Endothelial cell of umbilical vein (primary cell): ENCODE data around the gene GPN1. TPM values are rescaled to one million over a fixed set of nuclear protein-coding genes. Genes with fewer than 3 reads are reported as not detected.

Source experiments
- BruUV-seq: library from RNA; stranded (reverse); fragments of 400-500 nt; replicated peaks from 2 replicates; lab custom pipeline; 2021; lab: Mats Ljungman, UMichigan
- CTCF ChIA-PET: fragments of 300-600, 350-600 bp; sonication (Branson Sonifier 250); formaldehyde crosslinking; loops from one replicate; lab custom pipeline; 2021; ENCODE audit warnings: antibody characterized with exemption, inconsistent platforms; lab: Charles Lee
- POLR2A ChIA-PET: fragments of 300-600, 350-600 bp; sonication (Branson Sonifier 250); formaldehyde crosslinking; loops from one replicate; lab custom pipeline; 2021; ENCODE audit warnings: antibody characterized with exemption, inconsistent platforms; lab: Charles Lee
- DNase-seq: peaks from one replicate; pipeline ENCODE4 v3.0.0-alpha.2; 2011; ENCODE audit warnings: low read depth, low spot score
- FAIRE-seq: peaks from 2 replicates; lab custom pipeline; 2011; peaks lifted over from hg19 to GRCh38; lab: Jason Lieb, UNC
- H2AFZ ChIP-seq: 2 replicates; pipeline ENCODE4 v1.6.0; 2012; ENCODE audit warnings: low read depth, low read length, control low read depth, inconsistent platforms
- H3K27ac ChIP-seq: 2 replicates; pipeline ENCODE4 v1.5.1; 2011; ENCODE audit warnings: low read depth, mild to moderate bottlenecking, control low read depth, low read length, moderate library complexity; ENCODE audit not compliant: insufficient read depth
- H3K27me3 ChIP-seq, 2 experiments: 2 replicates each; pipeline versions ENCODE4 v1.6.0 to v1.6.1; 2011; ENCODE audit warnings: low read length in 2 of 2, mixed read lengths in 1 of 2; ENCODE audit not compliant: control insufficient read depth in 2 of 2, insufficient read depth in 2 of 2
- H3K36me3 ChIP-seq, 2 experiments: 2 replicates in 1 of 2; 3 replicates in 1 of 2; pipeline ENCODE4 v1.5.1; 2011; ENCODE audit warnings: low read length in 2 of 2, mild to moderate bottlenecking in 1 of 2, moderate library complexity in 1 of 2; ENCODE audit not compliant: control insufficient read depth in 2 of 2, insufficient read depth in 2 of 2; ENCODE audit errors: extremely low read depth in 1 of 2
- H3K4me1 ChIP-seq: 3 replicates; pipeline ENCODE4 v1.5.1; 2011; ENCODE audit warnings: mild to moderate bottlenecking, low read length; ENCODE audit not compliant: control insufficient read depth, insufficient read depth; ENCODE audit errors: extremely low read depth
- H3K4me2 ChIP-seq: 2 replicates; pipeline ENCODE4 v1.6.1; 2011; ENCODE audit warnings: low read length, control low read depth, mixed read lengths; ENCODE audit not compliant: insufficient read depth
- H3K4me3 ChIP-seq, 3 experiments: fragments of 200-600 bp in 1 of 3; sonication (generic), shearing (Covaris generic) in 1 of 3; replicated peaks in 1 of 3; 2 replicates each; pipeline ENCODE4 v1.5.1; 2011 to 2016; ENCODE audit warnings: control low read depth in 3 of 3, low read length in 3 of 3, mild to moderate bottlenecking in 2 of 3, inconsistent platforms in 1 of 3, low read depth in 1 of 3, moderate library complexity in 1 of 3; ENCODE audit not compliant: insufficient read depth in 1 of 3
- H3K79me2 ChIP-seq: 2 replicates; pipeline ENCODE4 v1.6.0; 2012; ENCODE audit warnings: low read length, inconsistent platforms; ENCODE audit not compliant: control insufficient read depth, insufficient read depth
- H3K9ac ChIP-seq: replicated peaks from 2 replicates; pipeline ENCODE3; 2011; ENCODE audit warnings: low read length, control low read depth; ENCODE audit not compliant: insufficient read depth; ENCODE audit errors: extremely low read depth
- H3K9me1 ChIP-seq: replicated peaks from 3 replicates; pipeline ENCODE4 v1.6.0; 2011; ENCODE audit warnings: mild to moderate bottlenecking, low read length; ENCODE audit not compliant: control insufficient read depth, insufficient read depth; ENCODE audit errors: extremely low read depth
- H3K9me3 ChIP-seq: replicated peaks from 2 replicates; pipeline ENCODE4 v1.5.1; 2012; ENCODE audit warnings: low read length, inconsistent platforms; ENCODE audit not compliant: control insufficient read depth, insufficient read depth
- H4K20me1 ChIP-seq: replicated peaks from 2 replicates; pipeline ENCODE3; 2011; ENCODE audit warnings: mild to moderate bottlenecking, low read length; ENCODE audit not compliant: control insufficient read depth, insufficient read depth; ENCODE audit errors: extremely low read depth
- EZH2 ChIP-seq: IDR thresholded peaks from 2 replicates; pipeline ENCODE4 v1.6.1; 2012; ENCODE audit warnings: borderline replicate concordance, low read depth, mild to moderate bottlenecking, moderate library complexity, low read length, inconsistent platforms; ENCODE audit not compliant: severe bottlenecking
- FOS ChIP-seq: IDR thresholded peaks from 2 replicates; pipeline ENCODE4 v1.6.1; 2011; ENCODE audit warnings: mild to moderate bottlenecking, low read length, moderate library complexity, borderline replicate concordance; ENCODE audit not compliant: insufficient read depth
- GATA2 ChIP-seq: IDR thresholded peaks from 2 replicates; pipeline ENCODE4 v1.7.0; 2011; ENCODE audit warnings: low read depth, mild to moderate bottlenecking, moderate library complexity, mixed read lengths, low read length; ENCODE audit not compliant: insufficient read length, insufficient read depth
- JUN ChIP-seq: IDR thresholded peaks from 2 replicates; pipeline ENCODE4 v1.6.1; 2011; ENCODE audit warnings: borderline replicate concordance, low read depth; ENCODE audit not compliant: insufficient read length, insufficient read depth
- MYC ChIP-seq: IDR thresholded peaks from one replicate; pipeline ENCODE4 v1.6.1; 2011; ENCODE audit warnings: mild to moderate bottlenecking, low read depth, low read length
- POLR2A ChIP-seq: IDR thresholded peaks from 2 replicates; pipeline ENCODE4 v1.6.1; 2012; ENCODE audit warnings: low read depth, mild to moderate bottlenecking, control low read depth, low read length
- POLR2AphosphoS5 ChIP-seq: IDR thresholded peaks from 2 replicates; pipeline ENCODE4 v1.6.1; 2012; ENCODE audit warnings: low read depth, mild to moderate bottlenecking, control low read depth, low read length, moderate library complexity; ENCODE audit not compliant: insufficient read depth
- dilution Hi-C: fragments of 300-500 bp; cut with MboI; formaldehyde crosslinking; loops from one replicate; pipeline ENCODE4 v1.15.0; 2019; ENCODE audit warnings: low sequenced_read_pairs; ENCODE audit not compliant: extremely low pct_ligation_motif_present
- intact Hi-C: fragments of 100-400 bp; cut with micrococcal nuclease; formaldehyde crosslinking; loops from one replicate; pipeline ENCODE4 v1.10.0; 2022
- polyA plus RNA-seq, 4 experiments: library from polyadenylated mRNA; depleted of rRNA in 3 of 4; stranded (reverse) in 3 of 4; unstranded in 1 of 4; fragments of >200 nt; gene quantifications; 2 replicates each; pipeline versions ENCODE4 v1.2.1 to v1.2.3, GENCODE V29; 2011 to 2012; ENCODE audit warnings: missing spikeins in 1 of 4
- total RNA-seq: library from RNA; stranded (reverse); gene quantifications from 2 replicates; pipeline ENCODE4 v1.2.3, GENCODE V29; 2021
- TF ChIP-seq, protein P1 (sequence below): IDR thresholded peaks from 2 replicates; pipeline ENCODE4 v1.6.1; 2011; ENCODE audit not compliant: insufficient read depth, insufficient read length
- TF ChIP-seq, protein P2 (sequence below), 2 donors: IDR thresholded peaks; 1 replicate in 1 of 2; 2 replicates in 1 of 2; pipeline ENCODE4 v1.5.1; 2011; ENCODE audit warnings: low read length in 2 of 2, mild to moderate bottlenecking in 2 of 2, moderate library complexity in 2 of 2, control low read depth in 1 of 2, inconsistent platforms in 1 of 2, low read depth in 1 of 2; ENCODE audit not compliant: insufficient read depth in 1 of 2; ENCODE audit errors: extremely low read depth in 1 of 2

The GPN1 gene
- total and polyA plus RNA-seq, 2 donors (not counting 3 experiments of a cell fraction or from before 2014, with no cell fraction given): 35.4 to 45.5 TPM

DNA sequence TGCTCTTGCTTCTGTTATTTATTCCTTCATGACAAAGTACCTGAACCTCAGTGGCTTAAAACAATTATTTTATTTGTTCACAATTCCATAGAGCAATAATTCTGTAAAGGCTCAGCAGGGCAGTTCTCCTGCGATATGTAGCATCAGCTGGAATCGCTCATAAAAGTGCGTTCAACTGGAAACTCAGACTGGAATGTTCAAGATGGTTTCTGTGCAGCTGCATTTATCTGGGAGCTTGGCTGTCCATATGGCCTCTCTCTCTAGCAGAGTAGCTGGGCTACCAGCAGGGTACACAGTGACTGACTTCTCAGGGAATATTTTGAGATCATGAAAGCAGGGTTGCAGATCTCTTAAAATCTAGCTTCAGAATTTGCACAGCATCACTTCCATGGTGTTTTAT lies 13.5 kb upstream of the GPN1 start:
- Histone ChIP-seq H3K4me3 (no peak overlapping the region), H3K9me1 (no peaks in the 10 kb centered on the region), H3K27ac (no peak overlapping the region), H2AFZ (no peak overlapping the region), H3K9ac (no peak overlapping the region), H3K36me3 (peaks cover 9 to 14% of the 10 kb centered on the region in 2 experiments), H3K4me1 (no peaks in the 10 kb centered on the region), H4K20me1 (no peaks in the 10 kb centered on the region), H3K27me3 (no peaks in the 10 kb centered on the region), H3K4me2 (no peak overlapping the region), H3K79me2 (peaks cover 6% of the 10 kb centered on the region), H3K9me3 (no peaks in the 10 kb centered on the region)
- POLR2A ChIA-PET: no interaction called here
- no peak for DNase-seq
- no TSS peak for BruUV-seq
- no peak for FAIRE-seq
- intact Hi-C loops (no loop called here), dilution Hi-C loops (no loop called here)
- TF ChIP-seq, protein P1, sequence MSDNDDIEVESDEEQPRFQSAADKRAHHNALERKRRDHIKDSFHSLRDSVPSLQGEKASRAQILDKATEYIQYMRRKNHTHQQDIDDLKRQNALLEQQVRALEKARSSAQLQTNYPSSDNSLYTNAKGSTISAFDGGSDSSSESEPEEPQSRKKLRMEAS: no peak
- TF ChIP-seq FOS (no peak), POLR2AphosphoS5 (no peak), GATA2 (no peak), POLR2A (no peak), JUN (no peak), EZH2 (no peak), MYC (no peak)
- TF ChIP-seq, protein P2, sequence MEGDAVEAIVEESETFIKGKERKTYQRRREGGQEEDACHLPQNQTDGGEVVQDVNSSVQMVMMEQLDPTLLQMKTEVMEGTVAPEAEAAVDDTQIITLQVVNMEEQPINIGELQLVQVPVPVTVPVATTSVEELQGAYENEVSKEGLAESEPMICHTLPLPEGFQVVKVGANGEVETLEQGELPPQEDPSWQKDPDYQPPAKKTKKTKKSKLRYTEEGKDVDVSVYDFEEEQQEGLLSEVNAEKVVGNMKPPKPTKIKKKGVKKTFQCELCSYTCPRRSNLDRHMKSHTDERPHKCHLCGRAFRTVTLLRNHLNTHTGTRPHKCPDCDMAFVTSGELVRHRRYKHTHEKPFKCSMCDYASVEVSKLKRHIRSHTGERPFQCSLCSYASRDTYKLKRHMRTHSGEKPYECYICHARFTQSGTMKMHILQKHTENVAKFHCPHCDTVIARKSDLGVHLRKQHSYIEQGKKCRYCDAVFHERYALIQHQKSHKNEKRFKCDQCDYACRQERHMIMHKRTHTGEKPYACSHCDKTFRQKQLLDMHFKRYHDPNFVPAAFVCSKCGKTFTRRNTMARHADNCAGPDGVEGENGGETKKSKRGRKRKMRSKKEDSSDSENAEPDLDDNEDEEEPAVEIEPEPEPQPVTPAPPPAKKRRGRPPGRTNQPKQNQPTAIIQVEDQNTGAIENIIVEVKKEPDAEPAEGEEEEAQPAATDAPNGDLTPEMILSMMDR (IDR thresholded peaks at IDR 0.05; ENCODE audit: extremely low read depth in 1 of 2, insufficient read depth in 1 of 2, low read depth in 1 of 2, low read length in 2 of 2): no peak
- CTCF ChIA-PET: no interaction called here
